GM18868 (cell line): ENCODE results near the gene MORC2.

ENCODE experiments used
- ATAC-seq: cut with Tn5 transposase; IDR thresholded peaks from one replicate; pipeline ENCODE4 v1.9.1; 2021; ENCODE audit warnings: mild to moderate bottlenecking, moderate library complexity; ENCODE audit not compliant: unreplicated experiment

Gene MORC2

GRCh38 chr22:30949934-30950660, 18.5 kb downstream of the MORC2 start:
- ATAC-seq, result no peak

DNA sequence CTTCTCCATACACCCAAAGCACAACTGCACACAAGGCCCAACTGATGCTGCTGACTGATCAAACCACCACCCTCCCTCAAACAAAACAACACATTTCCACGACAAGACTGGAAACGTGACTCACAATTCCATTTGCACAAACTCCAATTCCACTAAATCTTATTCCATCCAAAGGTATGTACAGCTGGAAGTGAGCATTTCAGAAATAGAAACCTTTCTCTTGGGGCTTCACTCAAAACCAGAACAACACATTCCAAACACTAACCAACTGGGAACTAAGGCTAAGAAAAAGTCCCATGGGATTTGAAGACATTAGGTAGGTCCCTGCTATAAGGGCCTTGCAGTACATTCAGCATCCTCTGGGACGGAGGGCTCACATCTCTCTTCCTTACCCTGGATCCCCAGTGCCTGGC, 19.6 kb downstream of the MORC2 start:
- no peak for ATAC-seq

GRCh38 chr22:30947816-30948454, 20.6 kb downstream of the MORC2 start:
- ATAC-seq, result no peak

GRCh38 chr22:30947173-30947815, 21.3 kb downstream of the MORC2 start:
- no peak for ATAC-seq

- no peak for ATAC-seq
These were observed 22.2 kb downstream of the MORC2 start for GRCh38 chr22:30946354-30946753.

DNA sequence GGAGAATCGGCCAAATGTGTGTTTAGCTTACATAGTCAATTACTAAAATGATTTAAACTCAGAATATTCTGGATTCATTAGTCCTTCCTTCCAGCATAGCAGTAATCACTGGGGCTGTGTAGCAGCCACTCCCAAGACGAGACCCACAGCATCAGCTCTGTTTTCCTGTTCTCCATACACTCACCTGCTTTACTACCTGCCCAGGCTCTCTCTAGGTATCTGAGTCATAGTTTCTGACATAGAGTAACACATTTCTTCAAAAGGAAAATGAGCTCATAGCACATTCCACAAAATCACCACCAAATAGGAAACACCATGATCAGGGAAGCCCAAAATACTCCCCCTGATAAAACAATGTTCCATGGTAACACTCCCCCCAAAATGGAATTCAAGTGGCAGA, 22.9 kb downstream of the MORC2 start:
- ATAC-seq, result no peak

- ATAC-seq, result no peak
These were observed 23.6 kb downstream of the MORC2 start for GRCh38 chr22:30944986-30945385.

- ATAC-seq, result no peak
These were observed 25.2 kb downstream of the MORC2 start for GRCh38 chr22:30943368-30943767.

DNA sequence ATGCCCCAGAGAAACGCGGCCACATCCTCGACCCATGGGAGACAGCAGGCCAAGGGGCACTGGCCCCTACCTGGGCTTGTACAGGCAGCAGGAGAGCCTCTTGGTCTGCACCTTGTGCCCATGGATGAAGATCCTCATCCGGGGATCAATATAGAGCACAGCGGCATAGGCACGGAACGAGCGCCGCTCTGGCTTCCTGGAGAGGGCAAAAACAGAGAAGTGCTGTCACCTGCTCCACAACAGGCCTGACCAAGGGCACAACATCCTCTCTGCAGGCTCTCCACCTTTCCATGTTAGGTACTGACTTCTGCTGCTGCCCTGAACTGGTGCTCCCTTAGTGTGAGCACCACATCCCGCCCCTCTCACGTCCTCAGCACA, 27.2 kb downstream of the MORC2 start:
- no peak for ATAC-seq

GRCh38 chr22:30940685-30941362, 27.8 kb downstream of the MORC2 start:
- no peak for ATAC-seq

- no peak for ATAC-seq
These were observed 34.5 kb downstream of the MORC2 start for GRCh38 chr22:30934053-30934452.

- ATAC-seq, result no peak
These were observed 35.1 kb downstream of the MORC2 start for GRCh38 chr22:30933457-30933856.

DNA sequence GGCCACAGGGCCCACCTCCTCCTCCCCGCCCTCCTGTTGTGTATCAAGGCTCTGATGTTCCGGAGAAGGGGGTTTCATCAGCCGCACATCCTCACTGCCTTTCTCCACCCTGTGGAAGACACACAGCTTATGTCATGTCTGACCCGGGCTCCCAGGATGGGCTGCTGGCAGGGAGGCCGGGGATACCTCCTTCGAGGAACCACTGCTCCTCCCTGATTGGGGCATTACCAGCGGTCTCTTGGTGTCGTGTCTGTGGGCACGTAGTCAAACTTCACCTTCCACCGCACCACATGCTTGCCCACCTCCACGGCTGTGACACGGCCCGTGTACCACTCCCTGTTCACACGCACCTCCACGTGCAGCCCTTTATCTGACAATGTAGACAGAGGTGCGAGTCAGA, 35.9 kb downstream of the MORC2 start:
- no peak for ATAC-seq

DNA sequence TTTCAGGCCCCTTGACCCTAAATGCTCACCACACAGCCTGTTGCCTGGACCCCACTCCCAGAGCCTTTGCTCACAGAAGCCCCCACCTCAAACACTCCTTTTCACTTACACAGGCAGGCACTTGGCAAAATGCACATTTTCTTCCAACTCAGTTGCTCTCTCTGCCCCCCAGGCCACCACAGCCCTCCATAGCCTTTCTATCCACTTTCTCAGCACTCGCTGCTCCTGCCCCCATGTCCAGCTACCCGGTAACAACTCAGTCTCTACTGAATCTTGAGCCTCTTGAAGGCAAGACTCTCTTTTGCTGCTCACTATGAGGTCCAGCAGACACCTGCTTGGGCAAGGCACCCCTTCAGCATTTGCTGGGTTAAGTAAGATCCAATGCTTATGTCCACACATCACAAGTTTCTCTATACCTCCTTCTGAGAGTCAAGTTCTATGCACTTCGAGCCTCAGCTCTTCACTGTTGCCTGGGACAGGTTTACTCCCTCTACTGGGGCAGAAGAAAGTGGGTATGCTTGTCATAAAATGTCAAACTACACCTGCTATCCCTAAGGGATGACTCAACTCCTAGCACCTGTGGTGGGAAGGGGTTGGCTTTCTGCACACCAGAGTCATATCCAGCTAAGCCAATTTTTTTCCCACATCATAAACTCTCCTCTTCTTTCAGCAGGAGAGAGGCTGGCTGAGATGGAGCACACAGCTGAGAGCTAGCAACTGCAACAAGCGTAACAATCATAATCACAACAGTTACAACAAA, 36.9 kb downstream of the MORC2 start:
- no peak for ATAC-seq

DNA sequence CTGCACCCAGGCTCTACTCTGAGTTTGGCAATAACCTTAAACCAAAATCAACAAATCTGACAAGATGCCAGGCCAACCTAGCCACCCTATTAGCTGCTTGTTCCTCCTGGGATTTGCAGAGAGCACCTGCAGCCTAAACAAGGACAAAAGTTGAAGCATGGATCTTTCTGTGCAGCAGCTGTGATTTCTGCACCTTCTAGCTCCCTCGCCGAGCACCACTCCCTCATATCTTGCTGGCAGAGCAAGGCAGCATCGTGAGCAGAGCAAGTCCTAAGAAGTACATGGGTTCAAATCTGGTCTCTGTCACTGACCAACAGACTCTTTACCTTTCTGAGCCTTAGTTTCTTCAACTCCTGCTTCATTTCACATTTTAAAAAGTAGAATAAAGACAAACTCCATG, 38.3 kb downstream of the MORC2 start:
- no peak for ATAC-seq

GRCh38 chr22:30928401-30928800, 40.2 kb downstream of the MORC2 start:
- no peak for ATAC-seq

GRCh38 chr22:30927806-30928205, 40.8 kb downstream of the MORC2 start:
- ATAC-seq, result no peak

- no peak for ATAC-seq
These were observed 41.9 kb downstream of the MORC2 start for GRCh38 chr22:30926706-30927105.

GRCh38 chr22:30925667-30926066, 42.9 kb downstream of the MORC2 start:
- no peak for ATAC-seq

DNA sequence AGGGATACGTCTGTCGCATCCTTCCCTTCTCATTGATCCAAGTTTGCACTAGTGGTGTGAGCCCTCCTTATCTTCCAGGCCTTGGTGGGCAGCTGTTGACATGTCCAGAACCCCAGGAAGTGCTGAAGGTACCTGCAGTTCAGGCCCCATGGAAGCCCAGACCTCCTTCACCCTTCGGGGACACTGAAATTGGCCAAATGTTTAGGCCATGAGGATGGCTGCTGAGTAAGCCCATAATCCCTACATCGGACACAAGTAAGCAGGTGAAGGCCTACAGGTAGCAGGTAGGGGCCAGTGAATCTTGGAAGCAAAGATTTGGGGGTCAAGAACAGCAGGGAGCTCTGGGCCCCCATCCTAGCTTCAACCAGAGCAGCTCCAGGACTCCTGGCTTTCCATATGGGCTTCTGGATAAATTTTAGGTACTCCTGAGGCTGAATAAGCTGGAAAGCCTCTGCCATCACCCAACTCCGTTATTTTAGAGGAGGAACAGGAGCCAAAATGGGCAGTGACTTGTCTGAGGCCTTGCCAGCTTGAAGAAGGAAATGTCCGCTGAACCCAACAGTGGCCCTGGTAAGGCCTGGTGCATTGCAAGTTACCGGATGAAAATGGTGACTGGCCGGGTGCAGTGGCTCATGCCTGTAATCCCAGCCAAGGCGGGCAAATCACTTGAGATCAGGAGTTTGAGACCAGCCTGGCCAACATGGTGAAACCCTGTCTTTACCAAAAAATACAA, 45.2 kb downstream of the MORC2 start:
- no peak for ATAC-seq
